GM12875 (cell line): ENCODE data around the gene GH1.
"Not testable (repeated sequence)": the region's sequence is repeated elsewhere in the genome, so short reads cannot be mapped to it uniquely, and the experiment has no call there.

ENCODE experiments used
- H3K4me3 ChIP-seq: one replicate; pipeline ENCODE4 v1.5.1; 2011; ENCODE audit warnings: low read depth, low read length, control low read depth
- CTCF ChIP-seq: IDR thresholded peaks from 2 replicates; pipeline ENCODE4 v1.5.1; 2011; ENCODE audit warnings: low read depth, mild to moderate bottlenecking, control low read depth, inconsistent platforms, low read length, moderate library complexity, borderline replicate concordance; ENCODE audit not compliant: insufficient read depth

The GH1 gene

GRCh38 chr17:63929860-63930766 is 11.5 kb upstream of the GH1 start:
- peak overlapping the region; percentile 79 for H3K4me3 ChIP-seq
- TF ChIP-seq CTCF = no peak

GRCh38 chr17:63928966-63929695 is 10.5 kb upstream of the GH1 start:
- no peak overlapping the region for H3K4me3 ChIP-seq
- no peak for TF ChIP-seq CTCF

GRCh38 chr17:63928172-63928666 is 9.6 kb upstream of the GH1 start:
- TF ChIP-seq CTCF = no peak
- H3K4me3 ChIP-seq = no peak overlapping the region

GRCh38 chr17:63927464-63928171 is 9.0 kb upstream of the GH1 start:
- H3K4me3 ChIP-seq = no peak overlapping the region
- TF ChIP-seq CTCF = no peak

- no peak for TF ChIP-seq CTCF
- H3K4me3 ChIP-seq = no peak overlapping the region
Measured at GRCh38 chr17:63926164-63926563, 7.5 kb upstream of the GH1 start.

- no peak for TF ChIP-seq CTCF
- no peak overlapping the region for H3K4me3 ChIP-seq
Measured at GRCh38 chr17:63925615-63926014, 7.0 kb upstream of the GH1 start.

- not testable (repeated sequence) for H3K4me3 ChIP-seq
Measured at GRCh38 chr17:63922402-63922801, 3.8 kb upstream of the GH1 start.

- H3K4me3 ChIP-seq = not testable (repeated sequence)
Measured at GRCh38 chr17:63920779-63921178, 2.1 kb upstream of the GH1 start.

- H3K4me3 ChIP-seq = not testable (repeated sequence)
Measured at GRCh38 chr17:63920050-63920449, 1.4 kb upstream of the GH1 start.
